Activated CD4-positive, alpha-beta T cell treated with anti-CD3 and anti-CD28 coated beads for 36 hours (primary cell): Measurements from ENCODE around the gene C1orf35. TPM values are rescaled to one million over a fixed set of nuclear protein-coding genes. Genes with fewer than 3 reads are reported as not detected.

ENCODE experiments used
- ATAC-seq: fragments of 200-7000 bp; cut with Tn5 transposase; one replicate; pipeline ENCODE4 v1.10.0; 2021; ENCODE audit warnings: mild to moderate bottlenecking, moderate library complexity
- CTCF ChIA-PET: fragments of 350-600 bp; sonication (Branson Sonifier 250); formaldehyde crosslinking; loops from one replicate; lab custom pipeline; 2021; ENCODE audit warnings: antibody characterized with exemption; lab: Charles Lee
- POLR2A ChIA-PET: fragments of 350-600 bp; sonication (Branson Sonifier 250); formaldehyde crosslinking; loops from one replicate; lab custom pipeline; 2021; ENCODE audit warnings: antibody characterized with exemption, inconsistent platforms; lab: Charles Lee
- DNase-seq: peaks from one replicate; pipeline ENCODE4 v3.0.0-alpha.2; 2020
- H3K27ac Mint-ChIP-seq: one replicate; pipeline ENCODE4 v1.8.0; 2021; ENCODE audit warnings: mixed read lengths
- H3K27me3 Mint-ChIP-seq: one replicate; pipeline ENCODE4 v1.8.0; 2021; ENCODE audit warnings: mixed read lengths
- H3K36me3 Mint-ChIP-seq: one replicate; pipeline ENCODE4 v1.8.0; 2021; ENCODE audit warnings: low read depth, mixed read lengths
- H3K4me1 Mint-ChIP-seq: one replicate; pipeline ENCODE4 v1.8.0; 2021; ENCODE audit warnings: mixed read lengths
- H3K4me3 Mint-ChIP-seq: one replicate; pipeline ENCODE4 v1.8.0; 2021; ENCODE audit warnings: mild to moderate bottlenecking, moderate library complexity, mixed read lengths
- H3K9me3 Mint-ChIP-seq: one replicate; pipeline ENCODE4 v1.8.0; 2021; ENCODE audit warnings: low read depth, mixed read lengths
- intact Hi-C, 2 experiments: fragments of 100-400 bp; cut with DNase I in 1 of 2; cut with micrococcal nuclease in 1 of 2; formaldehyde crosslinking; loops; one replicate each; pipeline versions ENCODE4 v1.14.2 to v1.15.1; 2022 to 2024; cut with DNase I, micrococcal nuclease
- total RNA-seq, 2 experiments: library from RNA; stranded (reverse); gene quantifications; one replicate each; pipeline ENCODE4 v1.2.3, GENCODE V29; 2021

Gene C1orf35
- total RNA-seq, 2 experiments from 2014 or later: 14.6 to 22.5 TPM

- H3K27ac Mint-ChIP-seq: no peak overlapping the region
- DNase-seq (no peak), ATAC-seq (no peak)
- ChIA-PET POLR2A (interaction anchor here (0.6 to 1.5 kb wide), 3 partner anchors 10 to 387 kb away, joined by 3 to 6 read pairs (median 5); no protein-coding TSS in a partner anchor), CTCF (interaction anchor here (0.5 to 1.0 kb wide), 6 partner anchors 10 to 184 kb away, joined by 3 to 4 read pairs (median 4); partner anchors contain the start of gene ARF1)
- H3K27me3 Mint-ChIP-seq: no peaks in the 10 kb centered on the region
- intact Hi-C loops: no loop called here
- H3K9me3 Mint-ChIP-seq: peaks cover 10% of the 10 kb centered on the region
- H3K36me3 Mint-ChIP-seq: peaks cover 81% of the 10 kb centered on the region
- H3K4me3 Mint-ChIP-seq: no peak overlapping the region
- H3K4me1 Mint-ChIP-seq: peaks cover 65% of the 10 kb centered on the region
Measured at GRCh38 chr1:228092342-228093049, 10.6 kb downstream of the C1orf35 start.

DNA sequence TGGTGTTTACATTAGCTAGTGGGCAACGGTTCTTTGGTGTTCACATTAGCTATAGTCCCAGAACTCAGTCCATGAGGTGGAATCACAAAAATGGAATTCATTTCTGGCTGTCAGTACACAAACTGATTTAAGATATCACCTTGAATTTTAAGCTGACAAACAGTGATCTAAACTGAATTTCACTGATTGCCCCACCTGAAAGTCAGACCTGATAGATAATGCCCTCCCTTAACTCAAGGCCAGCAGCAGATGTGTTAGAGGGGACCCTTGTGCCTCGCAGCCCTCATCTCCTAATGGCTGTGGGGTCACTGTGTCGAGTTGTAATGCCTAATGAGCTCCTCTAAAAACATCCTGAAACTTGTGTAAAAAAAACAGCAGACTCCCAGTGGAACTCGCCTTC lies 12.0 kb downstream of the C1orf35 start:
- Mint-ChIP-seq H3K27ac (peak overlapping the region; percentile 75), H3K9me3 (peaks cover 10% of the 10 kb centered on the region), H3K4me1 (peaks cover 79% of the 10 kb centered on the region), H3K27me3 (no peaks in the 10 kb centered on the region), H3K36me3 (peaks cover 79% of the 10 kb centered on the region), H3K4me3 (no peak overlapping the region)
- DNase-seq (no peak), ATAC-seq (no peak)
- intact Hi-C loops: no loop called here
- ChIA-PET POLR2A (interaction anchor here (0.9 kb wide), 1 partner anchor 9 kb away, joined by 5 read pairs; no protein-coding TSS in a partner anchor), CTCF (no interaction called here)

GRCh38 chr1:228090613-228091081 lies 12.5 kb downstream of the C1orf35 start:
- H3K27ac Mint-ChIP-seq: peak overlapping the region; percentile 75

GRCh38 chr1:228089519-228090380 lies 13.4 kb downstream of the C1orf35 start:
- no peak for ATAC-seq
- peak; percentile 3 for DNase-seq
- Mint-ChIP-seq H3K36me3 (peaks cover 78% of the 10 kb centered on the region), H3K9me3 (peaks cover 6% of the 10 kb centered on the region), H3K4me1 (peaks cover 83% of the 10 kb centered on the region), H3K27ac (peak overlapping the region; percentile 79), H3K27me3 (no peaks in the 10 kb centered on the region), H3K4me3 (no peak overlapping the region)
- ChIA-PET POLR2A (interaction anchor here (1.1 to 1.2 kb wide), 2 partner anchors 8 to 10 kb away, joined by 3 to 5 read pairs; no protein-coding TSS in a partner anchor), CTCF (no interaction called here)
- intact Hi-C loops: no loop called here

More at GRCh38 chr1:228090613-228091081, 12.5 kb downstream of the C1orf35 start:
- Mint-ChIP-seq H3K4me3 (no peak overlapping the region), H3K4me1 (peaks cover 80% of the 10 kb centered on the region), H3K36me3 (peaks cover 77% of the 10 kb centered on the region), H3K27me3 (no peaks in the 10 kb centered on the region), H3K9me3 (peaks cover 10% of the 10 kb centered on the region)
- POLR2A ChIA-PET: interaction anchor here (0.9 kb wide), 1 partner anchor 9 kb away, joined by 5 read pairs; no protein-coding TSS in a partner anchor
- DNase-seq (peak; percentile 6), ATAC-seq (no peak)
- intact Hi-C loops: no loop called here
- CTCF ChIA-PET: no interaction called here

DNA sequence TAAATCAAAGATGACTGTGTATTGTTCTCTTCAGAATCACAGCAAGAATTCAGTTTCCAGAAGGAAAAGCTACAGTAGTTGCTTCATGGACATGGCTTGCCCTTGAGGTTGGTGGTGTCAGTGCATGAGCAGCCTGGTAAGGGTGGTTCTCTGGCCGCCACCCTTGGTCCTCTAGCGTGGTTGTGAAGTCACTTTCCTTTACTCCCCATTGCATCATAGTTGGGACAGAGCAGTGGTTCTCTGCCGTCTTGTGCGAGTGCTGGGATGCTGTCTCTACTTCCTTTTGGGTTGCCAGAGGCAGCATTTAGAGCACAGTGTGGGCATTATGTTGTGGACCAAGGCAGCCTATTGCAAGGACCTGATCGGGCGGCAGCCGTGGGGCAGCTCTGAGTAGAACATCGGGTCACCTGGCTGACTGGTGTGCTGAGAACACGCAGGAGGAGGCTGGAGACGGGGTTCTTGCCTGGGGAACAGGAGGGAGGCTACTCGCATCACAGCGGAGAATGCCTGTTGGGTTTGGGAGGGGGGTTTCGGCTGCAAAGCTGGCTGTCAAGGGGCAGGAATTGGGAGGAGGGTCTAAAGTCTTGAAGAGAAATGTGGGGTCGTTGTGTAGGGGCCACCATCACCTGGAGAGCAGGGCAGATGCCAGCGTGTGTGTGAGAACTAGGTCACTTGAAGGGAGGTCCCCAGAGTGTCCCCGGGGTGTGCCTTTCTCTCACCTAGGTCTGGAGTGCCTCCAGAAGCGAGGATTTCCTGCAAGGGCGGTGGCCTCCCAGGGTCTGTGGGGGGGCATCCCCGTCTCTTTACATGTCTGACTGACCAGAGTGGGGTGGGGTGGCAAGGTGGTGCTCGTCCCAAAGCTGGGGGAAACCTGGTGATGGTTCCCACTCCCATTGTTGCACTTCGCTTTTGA lies 14.3 kb downstream of the C1orf35 start:
- ChIA-PET POLR2A (interaction anchor here (1.1 to 1.2 kb wide), 2 partner anchors 9 to 11 kb away, joined by 3 to 5 read pairs; no protein-coding TSS in a partner anchor), CTCF (no interaction called here)
- Mint-ChIP-seq H3K36me3 (peaks cover 78% of the 10 kb centered on the region), H3K4me1 (peaks cover 88% of the 10 kb centered on the region), H3K27ac (peak overlapping the region; percentile 79), H3K9me3 (no peaks in the 10 kb centered on the region), H3K4me3 (no peak overlapping the region), H3K27me3 (no peaks in the 10 kb centered on the region)
- DNase-seq (peak; percentile 10), ATAC-seq (no peak)
- intact Hi-C loops: no loop called here

GRCh38 chr1:228087771-228088251 lies 15.3 kb downstream of the C1orf35 start:
- peaks cover 79% of the 10 kb centered on the region for H3K36me3 Mint-ChIP-seq

GRCh38 chr1:228085287-228085951 lies 17.7 kb downstream of the C1orf35 start:
- Mint-ChIP-seq H3K4me1 (peaks cover 65% of the 10 kb centered on the region), H3K27me3 (no peaks in the 10 kb centered on the region), H3K27ac (peak overlapping the region; percentile 93), H3K4me3 (peak overlapping the region; percentile 92), H3K9me3 (no peaks in the 10 kb centered on the region), H3K36me3 (peaks cover 61% of the 10 kb centered on the region)
- DNase-seq: no peak
- no peak for ATAC-seq
- CTCF ChIA-PET: no interaction called here
- intact Hi-C loops: no loop called here
- POLR2A ChIA-PET: interaction anchor here (1.8 kb wide), 1 partner anchor 17 kb away, joined by 5 read pairs; no protein-coding TSS in a partner anchor

More at GRCh38 chr1:228087771-228088251, 15.3 kb downstream of the C1orf35 start:
- intact Hi-C loops: no loop called here
- peak; percentile 45 for DNase-seq
- ChIA-PET CTCF (no interaction called here), POLR2A (interaction anchor here (1.0 to 1.3 kb wide), 2 partner anchors 10 to 13 kb away, joined by 3 read pairs; no protein-coding TSS in a partner anchor)
- Mint-ChIP-seq H3K4me3 (peak overlapping the region; percentile 44), H3K4me1 (peaks cover 87% of the 10 kb centered on the region), H3K27me3 (no peaks in the 10 kb centered on the region), H3K9me3 (no peaks in the 10 kb centered on the region), H3K27ac (peak overlapping the region; percentile 79)
- peak; percentile 28 for ATAC-seq

- CTCF ChIA-PET: interaction anchor here (1.1 kb wide), 1 partner anchor 46 kb away, joined by 7 read pairs; no protein-coding TSS in a partner anchor
- peaks cover 63% of the 10 kb centered on the region for H3K4me1 Mint-ChIP-seq
- DNase-seq (no peak), ATAC-seq (no peak)
- H3K27ac Mint-ChIP-seq: peak overlapping the region; percentile 93
- POLR2A ChIA-PET: interaction anchor here (1.8 kb wide), 1 partner anchor 17 kb away, joined by 5 read pairs; no protein-coding TSS in a partner anchor
- peaks cover 58% of the 10 kb centered on the region for H3K36me3 Mint-ChIP-seq
- intact Hi-C loops: loop anchor here in 1 of 2 experiments (5.0 kb wide), 1 partner anchor 87 kb away; no protein-coding TSS in a partner anchor
- no peaks in the 10 kb centered on the region for H3K9me3 Mint-ChIP-seq
- H3K27me3 Mint-ChIP-seq: no peaks in the 10 kb centered on the region
- peak overlapping the region; percentile 92 for H3K4me3 Mint-ChIP-seq
Measured at GRCh38 chr1:228084797-228085196, 18.3 kb downstream of the C1orf35 start.

GRCh38 chr1:228084325-228084724 lies 18.8 kb downstream of the C1orf35 start:
- H3K27ac Mint-ChIP-seq: peak overlapping the region; percentile 93
- no peaks in the 10 kb centered on the region for H3K9me3 Mint-ChIP-seq
- H3K36me3 Mint-ChIP-seq: peaks cover 56% of the 10 kb centered on the region
- no peaks in the 10 kb centered on the region for H3K27me3 Mint-ChIP-seq
- no peak for DNase-seq
- ATAC-seq: peak; percentile 24
- H3K4me3 Mint-ChIP-seq: peak overlapping the region; percentile 92
- H3K4me1 Mint-ChIP-seq: peaks cover 59% of the 10 kb centered on the region
- intact Hi-C loops: loop anchor here in 1 of 2 experiments (5.0 kb wide), 1 partner anchor 87 kb away; no protein-coding TSS in a partner anchor
- CTCF ChIA-PET: interaction anchor here (1.1 kb wide), 1 partner anchor 47 kb away, joined by 7 read pairs; no protein-coding TSS in a partner anchor
- POLR2A ChIA-PET: interaction anchor here (1.8 kb wide), 1 partner anchor 18 kb away, joined by 5 read pairs; no protein-coding TSS in a partner anchor
